Frontal cortex (tissue), 4 donors: ENCODE measurements around the gene EXOC6B. TPM values are rescaled to one million over a fixed set of nuclear protein-coding genes. Genes with fewer than 3 reads are reported as not detected.

Experiments used
- DNase-seq, 2 donors: peaks; one replicate each; pipeline ENCODE4 v3.0.0; 2012; ENCODE audit warnings: low spot score in 2 of 2
- FAIRE-seq: peaks from 2 replicates; lab custom pipeline; 2012; peaks lifted over from hg19 to GRCh38; lab: Jason Lieb, UNC
- total RNA-seq: library from RNA; depleted of rRNA; stranded (reverse); fragments of >200 nt; gene quantifications from one replicate; pipeline ENCODE4 v1.2.3, GENCODE V29; 2014
- donor health status: control.
- donor health status: control.
- donor health status: control.

The EXOC6B gene
- total RNA-seq, 1 donor from 2014 or later = 232 TPM

DNA sequence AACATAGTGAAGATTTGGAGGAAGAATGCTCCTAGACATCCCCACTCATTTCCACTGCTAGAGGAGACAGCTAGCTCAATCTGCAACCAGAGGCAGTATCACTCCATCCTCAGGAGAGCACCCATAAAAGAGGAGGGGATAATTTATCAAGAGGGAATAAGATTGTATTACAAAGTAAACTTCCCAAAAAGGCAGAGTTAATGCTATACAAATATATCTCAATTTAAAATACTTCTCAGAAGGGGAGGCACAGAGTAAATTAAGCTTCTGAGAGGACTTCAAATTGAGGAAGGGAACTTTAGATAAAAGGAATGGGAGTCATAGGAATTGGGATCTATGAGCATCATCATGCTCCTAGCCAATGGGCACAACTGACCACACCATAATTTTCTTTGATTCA, 29.1 kb downstream of the EXOC6B start:
- no peak for DNase-seq
- no peak for FAIRE-seq

DNA sequence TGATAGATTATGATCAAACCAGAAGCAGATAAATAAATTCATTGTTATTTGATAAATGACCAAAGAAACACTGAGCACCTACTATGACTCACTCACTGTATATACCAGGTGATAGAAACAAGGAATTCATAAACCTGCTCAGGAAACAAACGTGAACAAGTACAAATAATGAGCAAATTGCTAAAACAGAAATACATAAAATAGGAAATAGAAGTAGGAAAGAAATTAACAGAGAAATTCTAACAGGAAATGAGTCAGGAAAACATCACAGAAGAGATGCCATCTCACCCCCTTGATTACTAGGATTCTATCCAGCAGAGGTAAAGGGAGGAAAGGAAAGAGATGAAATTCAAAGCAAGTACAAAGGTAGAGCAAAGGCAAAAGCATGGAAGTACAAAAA, 31.3 kb downstream of the EXOC6B start:
- DNase-seq (no peak), FAIRE-seq (no peak)

DNA sequence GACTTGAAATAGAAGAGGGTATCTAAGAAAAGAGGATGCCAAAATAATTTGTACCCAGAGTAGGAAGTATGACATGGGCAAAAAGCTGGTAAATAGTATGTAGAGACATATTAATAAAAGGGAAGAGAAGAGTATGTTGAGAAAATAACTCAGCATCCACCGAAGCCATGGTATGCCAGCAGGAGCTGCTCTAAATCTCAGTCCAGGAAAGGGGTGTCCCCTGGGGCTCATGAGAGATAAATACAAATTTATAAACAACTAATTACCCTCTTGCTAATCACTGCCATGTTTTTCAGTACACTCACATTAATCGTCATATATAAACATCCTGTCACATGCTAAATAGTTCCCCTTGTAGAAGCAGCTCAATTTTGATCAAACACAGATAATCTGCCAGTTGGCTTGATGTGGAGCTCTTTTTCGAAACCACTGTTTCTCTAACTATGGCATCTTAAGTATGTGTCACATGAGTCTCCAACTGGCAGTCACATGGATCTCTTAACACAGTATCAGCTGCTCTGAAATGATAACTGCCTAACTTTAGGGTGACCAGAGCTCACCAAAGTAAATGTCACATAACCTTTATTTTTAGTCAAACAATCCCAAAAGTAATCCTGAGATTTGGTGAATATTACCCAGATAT, 31.9 kb downstream of the EXOC6B start:
- FAIRE-seq = no peak
- DNase-seq = no peak

DNA sequence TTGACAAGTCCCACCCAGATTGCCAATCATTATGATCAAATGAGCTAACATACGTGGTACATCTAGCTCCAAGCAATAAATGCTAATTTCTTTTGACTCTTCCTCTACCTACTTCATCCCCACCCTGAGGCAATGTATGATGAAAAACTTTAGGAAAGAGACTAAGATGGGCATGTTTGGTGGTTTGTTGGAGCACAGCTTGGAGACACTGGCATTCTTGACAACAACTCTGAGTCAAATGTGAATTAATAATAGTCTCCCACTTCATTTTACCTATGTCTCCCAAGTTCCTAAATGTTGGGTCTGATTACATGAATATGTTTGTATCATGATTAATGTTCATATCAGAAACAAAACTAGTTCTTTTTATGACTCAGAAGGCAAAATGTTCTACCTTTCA, 36.6 kb downstream of the EXOC6B start:
- DNase-seq (no peak), FAIRE-seq (no peak)

GRCh38 chr2:72788756-72789155, 37.1 kb downstream of the EXOC6B start:
- no peak for DNase-seq
- FAIRE-seq = no peak

DNA sequence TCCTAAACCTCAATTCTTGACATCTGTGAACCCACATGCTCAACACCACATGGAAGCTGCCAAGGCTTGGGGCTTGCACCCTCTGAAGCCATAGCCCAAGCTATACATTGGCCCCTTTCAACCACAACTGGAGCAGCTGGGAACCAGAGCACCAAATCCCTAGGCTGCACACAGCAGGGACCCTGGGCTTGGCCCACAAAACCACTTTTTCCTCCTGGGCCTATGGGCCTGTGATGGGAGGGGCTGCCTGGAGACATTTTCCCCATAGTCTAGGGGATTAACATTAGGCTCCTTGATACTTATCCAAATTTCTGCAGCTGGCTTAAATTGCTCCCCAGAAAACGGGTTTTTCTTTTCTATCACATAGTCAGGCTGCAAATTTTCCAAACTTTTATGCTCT, 40.3 kb downstream of the EXOC6B start:
- FAIRE-seq (no peak), DNase-seq (no peak)

DNA sequence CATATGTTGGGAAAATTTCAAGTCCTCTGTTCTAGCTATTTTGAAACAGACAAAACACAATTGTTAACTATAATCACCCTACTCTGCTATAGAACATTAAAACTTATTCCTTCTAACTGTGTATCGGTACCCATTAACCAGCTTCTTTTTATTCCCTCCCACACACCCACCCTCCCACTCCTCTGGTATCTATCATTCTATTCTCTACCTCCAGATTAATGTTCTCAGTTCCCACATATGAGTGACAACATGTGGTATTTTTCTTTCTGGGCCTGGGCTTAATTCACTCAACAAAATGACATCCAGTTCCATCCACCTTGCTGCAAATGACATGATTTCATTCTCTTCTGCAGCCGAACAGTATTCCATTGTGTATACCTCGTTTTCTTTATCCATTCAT, 43.3 kb downstream of the EXOC6B start:
- FAIRE-seq (no peak), DNase-seq (no peak)

GRCh38 chr2:72781480-72781879, 44.4 kb downstream of the EXOC6B start:
- FAIRE-seq (no peak), DNase-seq (no peak)

- FAIRE-seq (no peak), DNase-seq (no peak)
Measured at GRCh38 chr2:72780477-72780876, 45.4 kb downstream of the EXOC6B start.

DNA sequence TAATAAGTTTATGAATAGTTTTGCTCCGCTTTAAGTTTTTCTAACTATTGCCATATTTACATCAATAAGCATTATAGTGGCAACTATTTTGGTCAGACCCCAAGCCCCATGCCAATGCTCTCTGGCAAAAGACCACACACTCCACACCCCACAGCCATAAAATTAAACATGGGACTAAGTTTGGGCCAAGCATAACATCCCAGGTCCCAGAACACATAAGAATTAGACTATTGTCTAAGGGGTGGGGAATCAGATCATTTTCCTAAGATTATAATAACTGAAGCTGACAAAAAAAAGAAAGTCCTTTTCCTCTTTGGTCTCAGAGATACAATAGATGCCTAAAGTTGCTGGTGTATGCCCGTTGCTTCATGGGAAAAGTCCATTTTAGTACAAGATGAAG, 46.3 kb downstream of the EXOC6B start:
- DNase-seq (no peak), FAIRE-seq (no peak)

GRCh38 chr2:72778410-72778809, 47.4 kb downstream of the EXOC6B start:
- no peak for DNase-seq
- FAIRE-seq = no peak

DNA sequence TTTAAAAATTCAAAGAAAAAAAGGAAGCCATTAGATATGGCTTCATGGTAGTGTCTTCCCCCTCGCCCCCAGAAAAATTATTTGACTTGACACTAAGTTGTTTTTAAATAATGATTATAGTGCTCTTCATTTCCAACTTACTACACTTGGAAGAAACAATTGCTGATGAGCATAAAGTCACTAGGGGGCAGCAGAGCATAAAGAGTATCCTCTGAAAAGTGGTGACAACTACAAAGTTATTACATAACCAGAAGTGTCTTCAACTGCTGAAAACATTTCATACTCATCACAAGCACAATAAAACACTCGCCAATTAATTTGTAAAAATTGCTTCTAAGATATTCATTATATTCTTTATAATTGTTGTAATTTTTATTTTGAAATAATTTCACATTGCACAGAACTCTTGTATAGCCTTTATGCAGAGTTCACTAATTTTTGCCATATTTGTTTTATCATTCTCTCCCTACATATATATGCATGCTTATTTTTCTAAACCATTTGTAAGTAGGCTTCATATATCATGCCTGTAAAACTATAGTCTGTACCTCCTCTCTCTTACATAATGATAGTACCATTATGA, 54.9 kb downstream of the EXOC6B start:
- FAIRE-seq = peak; percentile 98
- peak; percentile 29 to 68 for DNase-seq

GRCh38 chr2:72765997-72766609, 59.7 kb downstream of the EXOC6B start:
- DNase-seq (no peak), FAIRE-seq (no peak)

- no peak for FAIRE-seq
- DNase-seq = no peak
Measured at GRCh38 chr2:72762276-72762675, 63.6 kb downstream of the EXOC6B start.

- FAIRE-seq = no peak
- no peak for DNase-seq
Measured at GRCh38 chr2:72759755-72760154, 66.1 kb downstream of the EXOC6B start.

DNA sequence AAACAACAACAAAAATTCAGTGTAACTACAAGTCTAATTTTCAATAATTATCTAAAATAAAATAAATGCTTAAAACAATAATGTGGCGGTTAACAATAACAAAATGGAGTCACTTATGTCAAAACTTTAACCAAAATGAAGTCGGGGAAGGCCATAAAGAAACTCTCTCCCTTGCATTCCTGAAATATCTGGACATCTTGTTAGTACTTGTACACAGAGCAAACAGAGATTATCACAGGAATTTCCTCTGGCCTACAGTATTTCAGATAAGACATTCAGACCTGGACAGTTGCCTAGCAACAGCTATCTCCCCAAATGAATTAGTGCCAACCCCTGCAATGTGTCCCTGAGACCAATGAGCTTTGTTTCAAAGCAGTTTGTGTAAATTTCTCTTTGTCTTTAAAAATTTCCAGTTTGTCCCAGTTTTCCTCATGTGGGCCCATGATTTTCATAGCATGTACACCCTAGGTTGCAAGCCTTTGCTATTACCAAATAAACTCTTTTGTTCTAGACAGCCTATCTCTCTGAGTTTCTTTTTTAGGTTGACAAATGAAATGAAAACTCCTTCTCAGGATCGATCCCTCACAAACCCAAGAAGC, 68.6 kb downstream of the EXOC6B start:
- DNase-seq = no peak
- no peak for FAIRE-seq

GRCh38 chr2:72755647-72756423, 70.0 kb downstream of the EXOC6B start:
- FAIRE-seq = no peak

DNA sequence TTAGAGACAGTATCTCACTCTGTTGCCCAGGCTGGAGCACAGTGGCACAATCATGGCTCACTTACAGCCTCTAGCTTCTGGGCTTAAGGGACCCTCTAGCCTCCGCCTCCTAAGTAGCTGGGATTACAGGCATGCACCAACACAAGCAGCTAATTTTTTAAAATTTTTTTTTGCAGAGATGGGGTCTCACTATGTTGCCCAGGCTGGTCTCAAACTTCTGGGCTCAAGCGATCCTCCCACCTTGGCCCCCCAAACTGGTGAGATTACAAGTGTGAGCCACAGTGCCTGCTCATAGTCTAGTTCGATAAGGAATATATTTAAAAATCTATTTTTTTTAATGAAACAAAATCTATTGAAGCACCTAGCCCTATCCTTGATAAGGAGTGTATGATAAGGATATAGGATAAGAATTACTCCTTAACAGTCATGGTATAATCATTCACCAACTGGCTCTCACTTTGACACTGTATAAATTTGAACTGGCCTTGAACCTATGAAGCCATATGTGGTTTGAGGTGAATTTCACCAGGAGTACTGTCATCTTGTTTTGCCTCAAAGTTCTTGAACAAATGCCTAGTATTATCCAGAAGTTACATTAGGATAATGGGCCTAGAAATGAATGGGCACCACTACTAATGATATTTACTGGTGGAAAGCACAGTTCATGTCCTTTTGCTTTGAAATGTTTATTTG, 71.1 kb downstream of the EXOC6B start:
- FAIRE-seq = no peak

More at GRCh38 chr2:72755647-72756423, 70.0 kb downstream of the EXOC6B start:
- no peak for DNase-seq

GRCh38 chr2:72750977-72751639, 74.7 kb downstream of the EXOC6B start:
- FAIRE-seq (no peak), DNase-seq (no peak)

More for the DNA sequence above, 71.1 kb downstream of the EXOC6B start:
- DNase-seq = no peak
